Uterus (tissue), 4 donors: Measurements from ENCODE around the gene IVD. TPM values are rescaled to one million over a fixed set of nuclear protein-coding genes. Genes with fewer than 3 reads are reported as not detected.
A peak's percentile ranks its signal among the peaks of the same experiment; 100 is the strongest.

ENCODE experiments used
- DNase-seq, 2 donors: peaks; one replicate each; pipeline ENCODE4 v3.0.0-alpha.2; 2019 to 2020
- H3K27ac ChIP-seq, 2 donors: fragments of 200-600 bp; sonication (generic); 1 replicate in 1 of 2; 2 replicates in 1 of 2; pipeline ENCODE4 v1.5.1; 2016 to 2018
- H3K27me3 ChIP-seq, 2 donors: fragments of 200-600 bp; sonication (generic); one replicate each; pipeline ENCODE4 v1.5.1; 2018 to 2019; ENCODE audit warnings: control low read depth in 1 of 2
- H3K36me3 ChIP-seq, 2 donors: fragments of 200-600 bp; sonication (generic); one replicate each; pipeline ENCODE4 v1.5.1; 2019; ENCODE audit warnings: control low read depth in 1 of 2
- H3K4me1 ChIP-seq, 2 donors: fragments of 200-600 bp; sonication (generic); one replicate each; pipeline ENCODE4 v1.5.1; 2018 to 2019; ENCODE audit warnings: control low read depth in 1 of 2
- H3K4me3 ChIP-seq, 2 donors: fragments of 200-600 bp; sonication (generic); 1 replicate in 1 of 2; 2 replicates in 1 of 2; pipeline ENCODE4 v1.5.1; 2018 to 2019; ENCODE audit warnings: mild to moderate bottlenecking in 1 of 2
- H3K9me3 ChIP-seq, 2 donors: fragments of 200-600 bp; sonication (generic); one replicate each; pipeline ENCODE4 v1.5.1; 2019; ENCODE audit warnings: control low read depth in 1 of 2
- POLR2A ChIP-seq, 2 donors: fragments of 450-650 bp; IDR thresholded peaks; one replicate each; pipeline ENCODE4 v1.6.1; 2016; ENCODE audit warnings: antibody characterized with exemption in 2 of 2, mild to moderate bottlenecking in 1 of 2, moderate library complexity in 1 of 2
- intact Hi-C: fragments of 100-400 bp; cut with DNase I; formaldehyde crosslinking; loops from one replicate; pipeline ENCODE4 v1.15.1; 2023; ENCODE audit warnings: low total_unique reads
- total RNA-seq, 4 donors: library from RNA; depleted of rRNA in 3 of 4; stranded (reverse); fragments of >200 nt in 3 of 4; gene quantifications; one replicate each; pipeline versions ENCODE4 v1.1.0 to v1.2.4, GENCODE V29; 2014 to 2023
- TF ChIP-seq, protein P1 (sequence below), 4 experiments: fragments of 200-600 bp in 2 of 4; fragments of 450-650 bp in 2 of 4; sonication (generic) in 2 of 4; IDR thresholded peaks; one replicate each; pipeline ENCODE4 v1.5.1; 2016 to 2019; ENCODE audit warnings: antibody characterized with exemption in 4 of 4, mild to moderate bottlenecking in 2 of 4, moderate library complexity in 1 of 4
- donor health status: DM: yes; HTN: yes; CAD: no.

The IVD gene
- total RNA-seq, 4 donors from 2014 or later: 66.5 to 203 (median 83.7) TPM

DNA sequence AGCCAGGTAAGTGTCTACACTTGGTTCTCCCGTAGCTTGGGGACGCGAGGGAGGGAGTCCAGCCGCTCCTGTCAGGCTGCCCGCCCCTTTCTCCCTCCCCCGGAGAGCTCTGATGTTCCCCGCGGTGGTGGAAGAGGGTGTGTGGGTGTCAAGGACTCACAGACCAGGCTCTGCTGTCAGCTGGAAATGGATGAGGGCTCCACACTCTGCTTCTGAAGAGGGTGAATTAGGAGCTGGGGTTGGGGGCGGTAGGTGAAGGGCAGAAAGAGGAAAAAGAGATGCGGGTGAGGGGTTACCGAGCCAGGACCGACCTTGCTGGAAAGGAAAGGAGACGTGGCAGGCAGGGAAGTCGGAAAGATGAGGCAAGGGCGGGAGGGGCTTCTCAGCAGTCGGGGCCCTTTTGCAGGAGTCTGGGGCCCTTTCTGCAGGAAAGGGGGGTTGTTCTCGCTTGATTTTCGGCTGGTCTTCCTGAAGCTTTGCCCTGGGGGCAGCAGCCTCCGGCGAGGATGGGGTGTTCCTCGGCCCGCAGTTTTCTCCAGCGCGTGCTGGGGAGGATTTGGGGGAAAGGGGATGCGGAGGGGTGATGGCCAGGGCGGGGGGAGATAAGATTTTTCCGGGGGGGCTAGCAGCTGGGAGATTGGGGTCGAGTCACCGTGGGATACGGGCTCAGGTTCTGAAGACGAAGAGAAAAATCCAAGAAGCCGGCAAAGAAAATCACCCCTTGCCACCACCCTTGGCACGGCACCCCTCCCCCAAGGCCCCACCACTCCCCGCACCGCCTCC, 34.6 kb downstream of the IVD start:
- Histone ChIP-seq H3K4me1 (peaks cover 0 to 11% of the 10 kb centered on the region in 2 donors), H3K27me3 (no peaks in the 10 kb centered on the region), H3K4me3 (peak overlapping the region; percentile 56 to 99), H3K36me3 (no peaks in the 10 kb centered on the region), H3K9me3 (no peaks in the 10 kb centered on the region), H3K27ac (peak overlapping the region; percentile 55 to 78)
- TF ChIP-seq POLR2A (IDR thresholded peaks at IDR 0.05): no peak
- TF ChIP-seq, protein P1, sequence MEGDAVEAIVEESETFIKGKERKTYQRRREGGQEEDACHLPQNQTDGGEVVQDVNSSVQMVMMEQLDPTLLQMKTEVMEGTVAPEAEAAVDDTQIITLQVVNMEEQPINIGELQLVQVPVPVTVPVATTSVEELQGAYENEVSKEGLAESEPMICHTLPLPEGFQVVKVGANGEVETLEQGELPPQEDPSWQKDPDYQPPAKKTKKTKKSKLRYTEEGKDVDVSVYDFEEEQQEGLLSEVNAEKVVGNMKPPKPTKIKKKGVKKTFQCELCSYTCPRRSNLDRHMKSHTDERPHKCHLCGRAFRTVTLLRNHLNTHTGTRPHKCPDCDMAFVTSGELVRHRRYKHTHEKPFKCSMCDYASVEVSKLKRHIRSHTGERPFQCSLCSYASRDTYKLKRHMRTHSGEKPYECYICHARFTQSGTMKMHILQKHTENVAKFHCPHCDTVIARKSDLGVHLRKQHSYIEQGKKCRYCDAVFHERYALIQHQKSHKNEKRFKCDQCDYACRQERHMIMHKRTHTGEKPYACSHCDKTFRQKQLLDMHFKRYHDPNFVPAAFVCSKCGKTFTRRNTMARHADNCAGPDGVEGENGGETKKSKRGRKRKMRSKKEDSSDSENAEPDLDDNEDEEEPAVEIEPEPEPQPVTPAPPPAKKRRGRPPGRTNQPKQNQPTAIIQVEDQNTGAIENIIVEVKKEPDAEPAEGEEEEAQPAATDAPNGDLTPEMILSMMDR (IDR thresholded peaks at IDR 0.05): peak in 1 of 4 experiments; percentile 28
- peak; percentile 48 to 57 for DNase-seq
- intact Hi-C loops: no loop called here

- Histone ChIP-seq H3K9me3 (no peaks in the 10 kb centered on the region), H3K36me3 (no peaks in the 10 kb centered on the region), H3K4me1 (peaks cover 0 to 10% of the 10 kb centered on the region in 2 donors), H3K27me3 (no peaks in the 10 kb centered on the region), H3K27ac (peak within 1 kb of the TSS; percentile 71 to 78), H3K4me3 (peak within 1 kb of the TSS; percentile 56 to 99)
- intact Hi-C loops: no loop called here
- peak; percentile 96 to 97 for DNase-seq
- TF ChIP-seq POLR2A (IDR thresholded peaks at IDR 0.05): no peak
- TF ChIP-seq, protein P1 (IDR thresholded peaks at IDR 0.05): no peak
Measured at GRCh38 chr15:40440743-40441564, 35.4 kb downstream of the IVD start, which contains the start of gene BAHD1. BAHD1 (plus strand) TSS chr15:40440953; CDS start chr15:40458465, 17,512 bp downstream.

- H3K27ac ChIP-seq: peak overlapping the region; percentile 24 to 78
- H3K4me3 ChIP-seq: peak overlapping the region; percentile 56 to 99
- H3K4me1 ChIP-seq: peaks cover 0 to 1% of the 10 kb centered on the region in 2 donors
- no peaks in the 10 kb centered on the region for H3K27me3 ChIP-seq
- H3K36me3 ChIP-seq: no peaks in the 10 kb centered on the region
- intact Hi-C loops: no loop called here
- peak in 1 of 2 donors; percentile 28 for DNase-seq
- H3K9me3 ChIP-seq: no peaks in the 10 kb centered on the region
- no peak for TF ChIP-seq POLR2A (IDR thresholded peaks at IDR 0.05)
- TF ChIP-seq, protein P1 (IDR thresholded peaks at IDR 0.05): peak in 1 of 4 experiments; percentile 6
Measured at GRCh38 chr15:40441565-40442531, 36.3 kb downstream of the IVD start.

GRCh38 chr15:40443255-40443654, 37.7 kb downstream of the IVD start:
- no peak overlapping the region for H3K4me3 ChIP-seq
- intact Hi-C loops: no loop called here
- H3K4me1 ChIP-seq: no peaks in the 10 kb centered on the region
- no peaks in the 10 kb centered on the region for H3K27me3 ChIP-seq
- no peaks in the 10 kb centered on the region for H3K36me3 ChIP-seq
- no peak for DNase-seq
- H3K27ac ChIP-seq: no peak overlapping the region
- no peaks in the 10 kb centered on the region for H3K9me3 ChIP-seq
- no peak for TF ChIP-seq POLR2A (IDR thresholded peaks at IDR 0.05)
- TF ChIP-seq, protein P1 (IDR thresholded peaks at IDR 0.05): no peak
